Trophoblast cell (in vitro differentiated cells and primary cell): ENCODE results near the gene RNGTT.
"Not testable (repeated sequence)": the region's sequence is repeated elsewhere in the genome, so short reads cannot be mapped to it uniquely, and the experiment has no call there.

Source experiments
- DNase-seq, 2 donors: peaks; one replicate each; pipeline ENCODE4 v3.0.0-alpha.2; 2016
- H2AFZ ChIP-seq: 2 replicates; pipeline ENCODE4 v1.6.1; 2013; ENCODE audit warnings: low read length, moderate library complexity, mild to moderate bottlenecking; ENCODE audit not compliant: insufficient read depth, poor library complexity
- H2AK5ac ChIP-seq: 2 replicates; pipeline ENCODE4 v1.6.1; 2013; ENCODE audit warnings: mild to moderate bottlenecking, low read length
- H2BK120ac ChIP-seq: 2 replicates; pipeline ENCODE4 v1.6.1; 2013; ENCODE audit warnings: low read length, mild to moderate bottlenecking, moderate library complexity; ENCODE audit not compliant: insufficient read depth, poor library complexity
- H2BK12ac ChIP-seq: 2 replicates; pipeline ENCODE4 v1.6.1; 2013; ENCODE audit warnings: mild to moderate bottlenecking, low read length, moderate library complexity
- H2BK5ac ChIP-seq: 2 replicates; pipeline ENCODE4 v1.6.1; 2013; ENCODE audit warnings: low read length, low read depth, moderate library complexity, mild to moderate bottlenecking; ENCODE audit not compliant: poor library complexity
- H3K14ac ChIP-seq: 2 replicates; pipeline ENCODE4 v1.6.1; 2013; ENCODE audit warnings: mild to moderate bottlenecking, low read length
- H3K18ac ChIP-seq: 2 replicates; pipeline ENCODE4 v1.6.1; 2013; ENCODE audit warnings: mild to moderate bottlenecking, low read length
- H3K23ac ChIP-seq: 2 replicates; pipeline ENCODE4 v1.6.1; 2013; ENCODE audit warnings: low read length
- H3K27ac ChIP-seq: 2 replicates; pipeline ENCODE4 v1.5.1; 2013; ENCODE audit warnings: low read depth, mild to moderate bottlenecking, inconsistent platforms, low read length, moderate library complexity
- H3K27me3 ChIP-seq: 2 replicates; pipeline ENCODE4 v1.6.1; 2013; ENCODE audit warnings: inconsistent platforms, mild to moderate bottlenecking, low read length, moderate library complexity; ENCODE audit not compliant: insufficient read depth
- H3K36me3 ChIP-seq, 2 experiments: 1 replicate in 1 of 2; 2 replicates in 1 of 2; pipeline ENCODE4 v1.6.1; 2013; ENCODE audit warnings: low read length in 2 of 2, mild to moderate bottlenecking in 2 of 2, moderate library complexity in 1 of 2; ENCODE audit not compliant: insufficient read depth in 2 of 2, control insufficient read depth in 1 of 2
- H3K4ac ChIP-seq: 2 replicates; pipeline ENCODE4 v1.6.1; 2013; ENCODE audit warnings: low read depth, mild to moderate bottlenecking, low read length, moderate library complexity
- H3K4me1 ChIP-seq, 2 experiments: 1 replicate in 1 of 2; 2 replicates in 1 of 2; pipeline ENCODE4 v1.6.1; 2013; ENCODE audit warnings: low read length in 2 of 2, mild to moderate bottlenecking in 2 of 2, moderate library complexity in 1 of 2; ENCODE audit not compliant: insufficient read depth in 2 of 2, control insufficient read depth in 1 of 2
- H3K4me2 ChIP-seq: 2 replicates; pipeline ENCODE4 v1.6.1; 2013; ENCODE audit warnings: inconsistent platforms, mild to moderate bottlenecking, low read length, moderate library complexity
- H3K4me3 ChIP-seq: 2 replicates; pipeline ENCODE4 v1.5.1; 2013; ENCODE audit warnings: mild to moderate bottlenecking, low read depth, low read length, inconsistent platforms
- H3K79me1 ChIP-seq: one replicate; pipeline ENCODE4 v1.6.1; 2013; ENCODE audit warnings: low read length
- H3K79me2 ChIP-seq: 2 replicates; pipeline ENCODE4 v1.6.1; 2013; ENCODE audit warnings: low read length, mild to moderate bottlenecking; ENCODE audit not compliant: control insufficient read depth, insufficient read depth, poor library complexity
- H3K9ac ChIP-seq: 2 replicates; pipeline ENCODE4 v1.6.1; 2013; ENCODE audit warnings: mild to moderate bottlenecking, low read length
- H3K9me3 ChIP-seq: 2 replicates; pipeline ENCODE4 v1.6.1; 2013; ENCODE audit warnings: low read depth, mild to moderate bottlenecking, control low read depth, inconsistent platforms, low read length; ENCODE audit not compliant: insufficient read depth
- H4K12ac ChIP-seq: 2 replicates; pipeline ENCODE4 v1.6.1; 2013; ENCODE audit warnings: low read depth, mild to moderate bottlenecking, low read length, moderate library complexity
- H4K8ac ChIP-seq: 2 replicates; pipeline ENCODE4 v1.6.1; 2013; ENCODE audit warnings: low read depth, mild to moderate bottlenecking, low read length, moderate library complexity
- H4K91ac ChIP-seq: one replicate; pipeline ENCODE4 v1.6.1; 2013; ENCODE audit warnings: low read depth, mild to moderate bottlenecking, low read length, moderate library complexity
- WGBS: extraction: QIAGEN DNeasy Blood & Tissue Kit; methylation state at CpG from one replicate; pipeline ENCODE4 v1.1.7; 2013; ENCODE audit warnings: missing lambda C conversion rate; ENCODE audit not compliant: insufficient read length, insufficient coverage; ENCODE audit errors: extremely low coverage; 5-methylcytosine and 5-hydroxymethylcytosine counted together

RNGTT gene

DNA sequence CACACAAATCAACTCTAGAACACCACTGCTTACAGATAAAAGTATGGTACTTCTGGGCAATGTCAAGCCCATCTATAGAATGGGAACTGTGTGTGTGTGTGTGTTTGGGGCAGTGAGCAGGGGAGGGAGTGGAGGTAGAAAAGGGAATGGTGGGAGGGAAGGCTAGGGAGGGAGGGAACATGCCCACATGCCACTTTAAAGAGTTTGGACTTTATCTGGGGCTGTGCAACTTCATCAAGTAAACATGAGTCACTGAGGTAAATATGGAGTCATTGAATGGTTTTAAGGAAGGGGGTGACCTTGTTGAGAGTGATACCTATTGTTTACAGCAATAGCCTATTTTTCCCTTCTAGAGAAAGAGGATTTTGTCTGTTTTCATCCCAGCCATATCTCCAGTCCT is 22.5 kb upstream of the RNGTT start:
- DNase-seq: no peak
- no peaks in the 10 kb centered on the region for H3K79me1 ChIP-seq
- H3K9me3 ChIP-seq: no peaks in the 10 kb centered on the region
- no peak overlapping the region for H4K91ac ChIP-seq
- H2BK12ac ChIP-seq: no peak overlapping the region
- H3K36me3 ChIP-seq: no peaks in the 10 kb centered on the region
- no peak overlapping the region for H3K4me3 ChIP-seq
- no peak overlapping the region for H3K18ac ChIP-seq
- H2BK120ac ChIP-seq: no peak overlapping the region
- H3K4ac ChIP-seq: no peak overlapping the region
- no peak overlapping the region for H2AK5ac ChIP-seq
- no peaks in the 10 kb centered on the region for H3K27me3 ChIP-seq
- H2AFZ ChIP-seq: no peak overlapping the region
- H3K9ac ChIP-seq: no peak overlapping the region
- H3K27ac ChIP-seq: no peak overlapping the region
- H3K4me2 ChIP-seq: no peak overlapping the region
- H3K79me2 ChIP-seq: no peaks in the 10 kb centered on the region
- no peak overlapping the region for H4K8ac ChIP-seq
- H2BK5ac ChIP-seq: no peak overlapping the region
- H3K23ac ChIP-seq: no peak overlapping the region
- no peaks in the 10 kb centered on the region for H3K4me1 ChIP-seq
- no peak overlapping the region for H3K14ac ChIP-seq
- H4K12ac ChIP-seq: no peak overlapping the region

DNA sequence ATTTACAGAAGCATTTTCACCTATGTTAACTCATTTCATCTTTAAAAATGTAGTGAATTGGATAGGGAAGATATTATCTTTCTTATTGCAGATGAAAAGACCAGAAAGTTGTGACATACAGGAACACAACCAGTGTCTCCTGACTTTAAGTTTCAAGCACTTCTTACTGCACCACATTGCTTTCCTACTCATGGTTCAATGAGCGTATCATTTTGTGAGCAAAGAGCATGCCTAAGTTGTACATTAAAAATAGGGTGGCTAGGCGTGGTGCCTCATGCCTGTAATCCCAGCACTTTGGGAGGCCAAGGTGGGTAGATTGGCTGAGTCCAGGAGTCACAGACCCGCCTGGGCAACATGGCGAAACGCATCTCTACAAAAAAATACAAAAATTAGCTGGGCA is 21.2 kb upstream of the RNGTT start:
- no peak overlapping the region for H2AK5ac ChIP-seq
- no peak for DNase-seq
- no peak overlapping the region for H2BK5ac ChIP-seq
- no peaks in the 10 kb centered on the region for H3K27me3 ChIP-seq
- H3K9ac ChIP-seq: no peak overlapping the region
- H3K23ac ChIP-seq: no peak overlapping the region
- H2AFZ ChIP-seq: no peak overlapping the region
- H3K9me3 ChIP-seq: no peaks in the 10 kb centered on the region
- no peaks in the 10 kb centered on the region for H3K79me2 ChIP-seq
- no peak overlapping the region for H3K4me3 ChIP-seq
- no peak overlapping the region for H3K14ac ChIP-seq
- H4K8ac ChIP-seq: no peak overlapping the region
- no CpG with 5 or more reads among the region's 5 CpGs for WGBS
- H3K18ac ChIP-seq: no peak overlapping the region
- no peaks in the 10 kb centered on the region for H3K36me3 ChIP-seq
- H4K91ac ChIP-seq: no peak overlapping the region
- H3K4ac ChIP-seq: no peak overlapping the region
- H3K4me2 ChIP-seq: no peak overlapping the region
- H3K27ac ChIP-seq: no peak overlapping the region
- no peak overlapping the region for H2BK12ac ChIP-seq
- no peak overlapping the region for H4K12ac ChIP-seq
- H3K79me1 ChIP-seq: no peaks in the 10 kb centered on the region
- H3K4me1 ChIP-seq: no peaks in the 10 kb centered on the region
- H2BK120ac ChIP-seq: no peak overlapping the region

DNA sequence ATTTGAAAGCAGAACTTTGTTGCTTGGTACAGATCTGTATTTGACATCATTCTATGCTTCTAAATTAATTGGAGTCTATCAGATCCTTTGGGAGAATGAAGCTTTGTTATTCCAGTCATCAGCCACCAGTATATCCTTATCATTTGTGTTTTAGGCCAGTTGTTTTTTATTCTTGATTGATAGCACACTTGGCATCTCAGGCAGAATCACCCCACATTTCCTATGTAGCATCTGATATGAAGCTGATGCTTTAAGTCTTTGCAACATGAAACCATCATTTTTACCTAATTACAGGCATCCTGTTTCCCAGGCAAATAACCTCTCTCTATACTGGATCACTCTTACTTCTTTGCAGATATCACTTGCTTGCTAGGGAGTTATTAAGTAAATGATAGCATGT is 20.7 kb upstream of the RNGTT start:
- Histone ChIP-seq H3K9ac (no peak overlapping the region), H3K23ac (no peak overlapping the region), H3K36me3 (no peaks in the 10 kb centered on the region), H2BK120ac (no peak overlapping the region), H3K27me3 (no peaks in the 10 kb centered on the region), H2BK5ac (no peak overlapping the region), H2AK5ac (no peak overlapping the region), H3K18ac (no peak overlapping the region), H3K4me2 (no peak overlapping the region), H4K8ac (no peak overlapping the region), H4K12ac (no peak overlapping the region), H3K14ac (no peak overlapping the region), H2BK12ac (no peak overlapping the region), H3K4me3 (no peak overlapping the region), H3K9me3 (no peaks in the 10 kb centered on the region), H4K91ac (no peak overlapping the region), H3K79me1 (no peaks in the 10 kb centered on the region), H3K27ac (no peak overlapping the region), H3K79me2 (no peaks in the 10 kb centered on the region), H3K4me1 (no peaks in the 10 kb centered on the region), H3K4ac (no peak overlapping the region), H2AFZ (no peak overlapping the region)
- no peak for DNase-seq

DNA sequence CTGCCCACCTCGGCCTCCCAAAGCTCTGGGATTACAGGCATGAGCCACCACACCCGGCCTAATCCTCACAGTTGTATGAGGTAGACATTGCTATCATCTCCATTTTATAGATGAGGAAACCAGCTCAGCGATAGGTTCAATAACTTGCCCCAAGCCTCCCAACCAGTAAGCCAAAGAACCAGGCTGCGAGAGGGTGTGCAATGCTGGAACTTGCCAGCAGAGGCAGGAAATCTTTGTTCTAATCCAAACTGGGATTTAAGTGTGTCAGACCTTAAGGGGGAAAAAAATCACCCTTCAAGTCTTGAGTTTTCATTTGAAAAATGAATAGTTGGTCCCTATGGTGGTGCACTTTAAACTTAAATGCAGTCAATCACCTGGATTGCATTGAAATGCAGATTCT is 20.1 kb upstream of the RNGTT start:
- no peak overlapping the region for H4K91ac ChIP-seq
- H3K14ac ChIP-seq: no peak overlapping the region
- no peak overlapping the region for H4K12ac ChIP-seq
- H2BK120ac ChIP-seq: no peak overlapping the region
- H3K27me3 ChIP-seq: no peaks in the 10 kb centered on the region
- H3K4ac ChIP-seq: no peak overlapping the region
- H3K4me3 ChIP-seq: no peak overlapping the region
- H3K4me2 ChIP-seq: no peak overlapping the region
- H3K18ac ChIP-seq: no peak overlapping the region
- H3K36me3 ChIP-seq: no peaks in the 10 kb centered on the region
- H3K9me3 ChIP-seq: no peaks in the 10 kb centered on the region
- H3K79me2 ChIP-seq: no peaks in the 10 kb centered on the region
- no peak overlapping the region for H3K9ac ChIP-seq
- H2AK5ac ChIP-seq: no peak overlapping the region
- no peak overlapping the region for H2BK12ac ChIP-seq
- no peak overlapping the region for H2AFZ ChIP-seq
- no CpG with 5 or more reads among the region's 4 CpGs for WGBS
- DNase-seq: peak; percentile 17 to 53
- H3K23ac ChIP-seq: no peak overlapping the region
- H3K4me1 ChIP-seq: no peaks in the 10 kb centered on the region
- H4K8ac ChIP-seq: no peak overlapping the region
- no peaks in the 10 kb centered on the region for H3K79me1 ChIP-seq
- H3K27ac ChIP-seq: no peak overlapping the region
- H2BK5ac ChIP-seq: no peak overlapping the region

DNA sequence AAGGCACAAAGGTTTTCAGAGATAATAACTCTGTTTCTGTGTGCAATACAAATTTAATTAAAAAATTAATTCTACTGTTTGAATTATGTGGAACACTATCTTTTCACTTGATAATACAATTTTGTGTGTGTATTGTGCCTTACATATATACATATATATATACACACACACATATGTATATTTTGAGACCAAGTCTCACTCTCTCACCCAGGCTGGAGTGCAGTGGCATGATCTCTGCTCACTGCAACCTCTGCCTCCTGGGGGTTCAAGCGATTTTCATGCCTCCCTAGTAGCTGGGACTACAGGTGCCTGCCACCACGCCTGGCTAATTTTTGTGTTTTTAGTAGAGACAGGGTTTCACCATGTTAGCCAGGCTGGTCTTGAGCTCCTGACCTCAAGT is 19.7 kb upstream of the RNGTT start:
- H3K36me3 ChIP-seq, H3K27me3 ChIP-seq, H4K91ac ChIP-seq, H3K9me3 ChIP-seq, H2AK5ac ChIP-seq, H3K4me1 ChIP-seq, H2BK120ac ChIP-seq, H4K12ac ChIP-seq, H2BK12ac ChIP-seq, H3K14ac ChIP-seq, H3K4ac ChIP-seq, H2AFZ ChIP-seq, H3K4me3 ChIP-seq, H3K18ac ChIP-seq, H3K79me1 ChIP-seq, H4K8ac ChIP-seq, H3K9ac ChIP-seq, H3K79me2 ChIP-seq, H2BK5ac ChIP-seq, H3K4me2 ChIP-seq, DNase-seq, H3K23ac ChIP-seq, H3K27ac ChIP-seq: not testable (repeated sequence)
- WGBS: no CpG with 5 or more reads among the region's 2 CpGs
